GM23338 (cell line): ENCODE data around the gene GP1BB. TPM values are rescaled to one million over a fixed set of nuclear protein-coding genes. Genes with fewer than 3 reads are reported as not detected.
A peak's percentile ranks its signal among the peaks of the same experiment; 100 is the strongest.

Source experiments
- ATAC-seq: fragments of 200-7000 bp; cut with Tn5 transposase; 3 replicates; pipeline ENCODE4 v1.9.1; 2020
- DNase-seq: peaks from one replicate; pipeline ENCODE4 v3.0.0-alpha.2; 2015; ENCODE audit warnings: low spot score
- H2AFZ ChIP-seq: fragments of 200-600 bp; sonication (generic); 2 replicates; pipeline ENCODE4 v1.8.0; 2016; ENCODE audit warnings: antibody characterized with exemption, mild to moderate bottlenecking, moderate library complexity
- H3F3A ChIP-seq: fragments of 200-600 bp; sonication (generic); replicated peaks from 2 replicates; pipeline ENCODE4 v1.8.0; 2017; ENCODE audit warnings: antibody characterized with exemption, mixed run types, low read depth
- H3K27ac ChIP-seq: fragments of 200-600 bp; sonication (generic); 2 replicates; pipeline ENCODE4 v1.6.1; 2016; ENCODE audit warnings: low read depth
- H3K27me3 ChIP-seq: fragments of 200-600 bp; sonication (generic); 2 replicates; pipeline ENCODE4 v1.8.0; 2016; ENCODE audit warnings: mild to moderate bottlenecking, mixed run types, moderate library complexity; ENCODE audit not compliant: insufficient read depth
- H3K36me3 ChIP-seq: fragments of 200-600 bp; sonication (generic); 2 replicates; pipeline ENCODE4 v1.8.0; 2016; ENCODE audit warnings: mild to moderate bottlenecking; ENCODE audit not compliant: insufficient read depth
- H3K4me1 ChIP-seq: fragments of 200-600 bp; sonication (generic); 2 replicates; pipeline ENCODE4 v1.8.0; 2016; ENCODE audit warnings: mild to moderate bottlenecking, moderate library complexity; ENCODE audit not compliant: insufficient read depth
- H3K4me2 ChIP-seq: fragments of 200-600 bp; sonication (generic); 2 replicates; pipeline ENCODE4 v1.7.1; 2017; ENCODE audit warnings: mixed run types
- H3K4me3 ChIP-seq: fragments of 200-600 bp; sonication (generic); 2 replicates; pipeline ENCODE4 v1.6.1; 2016; ENCODE audit warnings: mixed run types
- H3K79me2 ChIP-seq: fragments of 200-600 bp; sonication (generic); replicated peaks from 2 replicates; pipeline ENCODE4 v1.8.0; 2017; ENCODE audit warnings: mild to moderate bottlenecking; ENCODE audit not compliant: insufficient read depth
- H3K9me2 ChIP-seq: fragments of 200-600 bp; sonication (generic); 2 replicates; pipeline ENCODE4 v1.8.0; 2017; ENCODE audit not compliant: insufficient read depth
- H4K20me1 ChIP-seq: fragments of 200-600 bp; sonication (generic); replicated peaks from 2 replicates; pipeline ENCODE4 v1.8.0; 2017; ENCODE audit warnings: mild to moderate bottlenecking; ENCODE audit not compliant: insufficient read depth
- H3K27ac Mint-ChIP-seq: 2 replicates; pipeline ENCODE4 v1.8.0; 2020; ENCODE audit warnings: inconsistent platforms, mild to moderate bottlenecking, moderate library complexity, mixed read lengths
- H3K27me3 Mint-ChIP-seq: 3 replicates; pipeline ENCODE4 v1.8.0; 2022; ENCODE audit warnings: low read depth, mild to moderate bottlenecking, moderate library complexity, mixed read lengths, inconsistent platforms; ENCODE audit not compliant: insufficient read depth, poor library complexity
- H3K36me3 Mint-ChIP-seq: 3 replicates; pipeline ENCODE4 v1.8.0; 2021; ENCODE audit warnings: low read depth, mild to moderate bottlenecking, inconsistent platforms, moderate library complexity, mixed read lengths
- H3K4me1 Mint-ChIP-seq: 3 replicates; pipeline ENCODE4 v1.8.0; 2020; ENCODE audit warnings: mild to moderate bottlenecking, inconsistent platforms, mixed read lengths
- H3K4me3 Mint-ChIP-seq: 3 replicates; pipeline ENCODE4 v1.8.0; 2021; ENCODE audit warnings: moderate library complexity, mild to moderate bottlenecking, inconsistent platforms, mixed read lengths
- H3K9me3 Mint-ChIP-seq: 3 replicates; pipeline ENCODE4 v1.8.0; 2020; ENCODE audit warnings: moderate library complexity, mild to moderate bottlenecking, inconsistent platforms, mixed read lengths
- CREB1 ChIP-seq: fragments of 250-450 bp; sonication (Bioruptor Pico); IDR thresholded peaks from 2 replicates; pipeline ENCODE4 v1.5.0; 2020; ENCODE audit warnings: low read depth, mild to moderate bottlenecking, moderate library complexity
- CTCF ChIP-seq, 2 experiments: fragments of 200-600 bp in 1 of 2; sonication (generic) in 1 of 2; conservative IDR thresholded peaks; 2 replicates each; pipeline versions ENCODE4 v1.5.1 to v1.6.1; 2016 to 2017; ENCODE audit warnings: antibody characterized with exemption in 2 of 2, low read depth in 2 of 2, mild to moderate bottlenecking in 2 of 2, moderate library complexity in 1 of 2
- ETS1 ChIP-seq: IDR thresholded peaks from 2 replicates; pipeline ENCODE4 v1.6.1; 2016; ENCODE audit warnings: antibody characterized with exemption
- EZH2 ChIP-seq: fragments of 200-600 bp; sonication (generic); IDR thresholded peaks from one replicate; pipeline ENCODE4 v1.8.0; 2017; ENCODE audit warnings: antibody characterized with exemption, mild to moderate bottlenecking, low read depth; ENCODE audit not compliant: unreplicated experiment
- EZH2phosphoT487 ChIP-seq: fragments of 200-600 bp; sonication (generic); IDR thresholded peaks from one replicate; pipeline ENCODE4 v1.8.1; 2018; ENCODE audit warnings: antibody characterized with exemption; ENCODE audit not compliant: unreplicated experiment
- JUNB ChIP-seq: IDR thresholded peaks from one replicate; pipeline ENCODE4 v1.6.1; 2016; ENCODE audit warnings: antibody characterized with exemption; ENCODE audit not compliant: unreplicated experiment
- NANOG ChIP-seq: IDR thresholded peaks from 2 replicates; pipeline ENCODE4 v1.6.1; 2016; ENCODE audit warnings: antibody characterized with exemption, borderline replicate concordance
- POLR2AphosphoS5 ChIP-seq: IDR thresholded peaks from 2 replicates; pipeline ENCODE4 v1.6.1; 2016; ENCODE audit warnings: antibody characterized with exemption, low read depth
- REST ChIP-seq: IDR thresholded peaks from one replicate; pipeline ENCODE4 v1.6.1; 2018; ENCODE audit warnings: antibody characterized with exemption; ENCODE audit not compliant: unreplicated experiment
- STAT1 ChIP-seq: IDR thresholded peaks from one replicate; pipeline ENCODE4 v1.6.1; 2016; ENCODE audit warnings: antibody characterized with exemption; ENCODE audit not compliant: unreplicated experiment
- ZNF114 ChIP-seq: fragments of 250-450 bp; sonication (Bioruptor Pico); IDR thresholded peaks from 2 replicates; pipeline ENCODE4 v1.5.0; 2020; ENCODE audit warnings: mild to moderate bottlenecking, moderate library complexity
- ZNF331 ChIP-seq: fragments of 250-450 bp; sonication (Bioruptor Pico); IDR thresholded peaks from 2 replicates; pipeline ENCODE4 v1.5.0; 2020; ENCODE audit warnings: low read depth, mild to moderate bottlenecking, moderate library complexity
- ZNF462 ChIP-seq: fragments of 250-450 bp; sonication (Bioruptor Pico); IDR thresholded peaks from 2 replicates; pipeline ENCODE4 v1.5.0; 2020; ENCODE audit warnings: mild to moderate bottlenecking, moderate library complexity
- polyA plus RNA-seq: library from polyadenylated mRNA; unstranded; fragments of >200 nt; fragmentation: Nextera tagmentation; extraction: Ambion mirVana; gene quantifications from 2 replicates; pipeline ENCODE4 v1.2.1, GENCODE V29; 2016
- total RNA-seq: library from RNA; depleted of rRNA; stranded (reverse); fragments of >200 nt; shearing (Covaris generic); gene quantifications from 2 replicates; pipeline ENCODE4 v1.2.3, GENCODE V29; 2014

The GP1BB gene
- total and polyA plus RNA-seq, 2 experiments from 2014 or later, result 0.53 to 1.3 TPM

- no peak overlapping the region for H3K27ac ChIP-seq
- H3F3A ChIP-seq, result no peaks in the 10 kb centered on the region
- Mint-ChIP-seq H3K9me3 (peaks cover 13% of the 10 kb centered on the region), H3K27ac (no peak overlapping the region), H3K4me3 (no peak overlapping the region), H3K4me1 (peaks cover 8% of the 10 kb centered on the region), H3K27me3 (peaks cover 4% of the 10 kb centered on the region), H3K36me3 (no peaks in the 10 kb centered on the region)
- H3K36me3 ChIP-seq, result no peaks in the 10 kb centered on the region
- no peak overlapping the region for H3K4me2 ChIP-seq
- no peaks in the 10 kb centered on the region for H4K20me1 ChIP-seq
- no peaks in the 10 kb centered on the region for H3K79me2 ChIP-seq
- peaks cover 9% of the 10 kb centered on the region; the same call in 1 of the 2 replicates for H3K4me1 ChIP-seq
- DNase-seq, result peak; percentile 70
- H3K9me2 ChIP-seq, result no peaks in the 10 kb centered on the region
- no peak overlapping the region for H3K4me3 ChIP-seq
- no peaks in the 10 kb centered on the region for H3K27me3 ChIP-seq
- TF ChIP-seq ETS1 (no peak), ZNF114 (CRISPR knock-in tag) (no peak), CREB1 (CRISPR knock-in tag) (no peak), CTCF (conservative IDR thresholded peaks at IDR 0.05; ENCODE audit: low read depth in 2 of 2) (no peak), STAT1 (no peak), POLR2AphosphoS5 (no peak), NANOG (no peak), ZNF331 (CRISPR knock-in tag) (no peak), EZH2 (no peak), EZH2phosphoT487 (no peak), REST (no peak), JUNB (no peak), ZNF462 (no peak)
- ATAC-seq, result peak; percentile 55
- H2AFZ ChIP-seq, result peak overlapping the region; percentile 81
Observed at GRCh38 chr22:19678949-19679521, 44.3 kb upstream of the GP1BB start.
